ENCODE measurements around the gene ADAM23. TPM values are rescaled to one million over a fixed set of nuclear protein-coding genes. Genes with fewer than 3 reads are reported as not detected.

The ADAM23 gene
- total RNA-seq, 1 donor from 2014 or later: 0.92 TPM

- no peak for TF ChIP-seq CTCF (conservative IDR thresholded peaks at IDR 0.05; ENCODE audit: low read depth, low read length)
- no peak overlapping the region for H3K4me3 ChIP-seq (ENCODE audit: low read depth, low read length)
- no peak for DNase-seq (ENCODE audit: low read depth)
These were observed 35.0 kb downstream of the ADAM23 start for GRCh38 chr2:206478340-206478739.

GRCh38 chr2:206480161-206480560, 36.8 kb downstream of the ADAM23 start:
- H3K4me3 ChIP-seq (ENCODE audit: low read depth, low read length): no peak overlapping the region
- no peak for TF ChIP-seq CTCF (conservative IDR thresholded peaks at IDR 0.05; ENCODE audit: low read depth, low read length)
- no peak for DNase-seq (ENCODE audit: low read depth)

- TF ChIP-seq CTCF (conservative IDR thresholded peaks at IDR 0.05; ENCODE audit: low read depth, low read length): no peak
- H3K4me3 ChIP-seq (ENCODE audit: low read depth, low read length): no peak overlapping the region
- DNase-seq (ENCODE audit: low read depth): no peak
These were observed 37.3 kb downstream of the ADAM23 start for GRCh38 chr2:206480620-206481019.

DNA sequence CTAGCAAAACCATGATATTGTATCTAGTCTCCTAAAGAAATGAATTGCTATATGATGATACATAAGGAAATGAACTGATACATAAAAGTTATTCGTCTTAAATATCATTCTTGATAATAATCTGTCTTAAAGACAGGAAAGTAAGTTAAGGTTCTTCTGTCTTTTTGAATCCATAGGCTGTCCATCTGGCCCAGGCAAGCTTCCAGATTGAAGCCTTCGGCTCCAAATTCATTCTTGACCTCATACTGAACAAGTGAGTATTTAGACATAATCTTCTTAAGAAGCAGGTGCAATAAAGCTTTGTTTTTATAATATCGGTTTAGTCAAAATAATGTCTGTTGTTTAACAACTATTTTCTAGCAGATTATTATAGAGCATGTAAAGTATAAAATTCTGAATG, 37.7 kb downstream of the ADAM23 start:
- no peak for TF ChIP-seq CTCF (conservative IDR thresholded peaks at IDR 0.05; ENCODE audit: low read depth, low read length)

GRCh38 chr2:206482123-206482522, 38.8 kb downstream of the ADAM23 start:
- DNase-seq (ENCODE audit: low read depth): no peak
- H3K4me3 ChIP-seq (ENCODE audit: low read depth, low read length): no peak overlapping the region
- no peak for TF ChIP-seq CTCF (conservative IDR thresholded peaks at IDR 0.05; ENCODE audit: low read depth, low read length)

More for the DNA sequence above, 37.7 kb downstream of the ADAM23 start:
- no peak for DNase-seq (ENCODE audit: low read depth)
- H3K4me3 ChIP-seq (ENCODE audit: low read depth, low read length): no peak overlapping the region

GRCh38 chr2:206482633-206483032, 39.3 kb downstream of the ADAM23 start:
- DNase-seq (ENCODE audit: low read depth): no peak
- no peak for TF ChIP-seq CTCF (conservative IDR thresholded peaks at IDR 0.05; ENCODE audit: low read depth, low read length)
- H3K4me3 ChIP-seq (ENCODE audit: low read depth, low read length): no peak overlapping the region

DNA sequence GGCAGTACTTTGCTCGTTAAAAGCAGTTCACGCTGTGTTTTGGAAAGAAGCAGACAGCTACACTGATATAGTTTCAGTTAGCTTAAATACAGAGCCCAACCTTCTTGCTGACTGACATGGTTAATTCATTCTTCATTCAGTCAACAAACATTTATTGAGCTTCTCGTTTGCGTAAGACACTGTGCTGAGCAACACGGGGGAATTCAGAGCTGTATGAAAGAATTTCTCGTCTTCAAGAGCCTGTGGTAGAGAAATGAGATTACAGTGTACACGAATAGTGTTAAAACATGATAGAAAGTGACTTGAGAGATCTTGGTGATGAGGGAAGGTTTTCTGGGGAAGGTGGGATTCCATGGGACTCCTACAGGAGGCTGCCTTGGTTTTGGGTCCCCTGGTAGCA, 44.7 kb downstream of the ADAM23 start:
- no peak for TF ChIP-seq CTCF (conservative IDR thresholded peaks at IDR 0.05; ENCODE audit: low read depth, low read length)
- DNase-seq (ENCODE audit: low read depth): no peak
- no peak overlapping the region for H3K4me3 ChIP-seq (ENCODE audit: low read depth, low read length)
